ENCODE results near the gene YBEY.

The YBEY gene

DNA sequence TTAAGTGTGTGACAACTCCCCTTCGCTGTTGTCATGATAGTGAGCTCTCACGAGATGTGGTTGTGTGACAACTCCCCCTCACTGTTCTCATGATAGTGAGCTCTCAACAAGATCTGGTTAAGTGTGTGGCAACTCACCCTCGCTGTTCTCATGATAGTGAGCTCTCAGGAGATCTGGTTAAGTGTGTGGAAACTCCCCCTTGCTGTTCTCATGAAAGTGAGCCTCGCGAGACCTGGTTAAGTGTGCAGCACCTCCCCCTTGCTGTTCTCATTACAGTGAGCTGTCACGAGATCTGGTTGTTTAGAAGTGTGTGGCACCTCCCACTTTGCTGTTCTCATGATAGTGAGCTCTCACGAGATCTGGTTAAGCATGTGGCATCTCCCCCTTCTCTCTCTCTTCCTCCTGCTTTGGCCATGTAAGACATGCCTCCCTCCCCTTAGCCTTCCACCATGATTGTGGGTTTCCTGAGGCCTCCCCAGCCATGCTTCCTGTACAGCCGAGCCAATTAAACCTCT is 32.5 kb upstream of the YBEY start:
- TF ChIP-seq ZFX (IDR thresholded peaks at IDR 0.05) = no peak
- H3K27ac ChIP-seq = no peak overlapping the region

DNA sequence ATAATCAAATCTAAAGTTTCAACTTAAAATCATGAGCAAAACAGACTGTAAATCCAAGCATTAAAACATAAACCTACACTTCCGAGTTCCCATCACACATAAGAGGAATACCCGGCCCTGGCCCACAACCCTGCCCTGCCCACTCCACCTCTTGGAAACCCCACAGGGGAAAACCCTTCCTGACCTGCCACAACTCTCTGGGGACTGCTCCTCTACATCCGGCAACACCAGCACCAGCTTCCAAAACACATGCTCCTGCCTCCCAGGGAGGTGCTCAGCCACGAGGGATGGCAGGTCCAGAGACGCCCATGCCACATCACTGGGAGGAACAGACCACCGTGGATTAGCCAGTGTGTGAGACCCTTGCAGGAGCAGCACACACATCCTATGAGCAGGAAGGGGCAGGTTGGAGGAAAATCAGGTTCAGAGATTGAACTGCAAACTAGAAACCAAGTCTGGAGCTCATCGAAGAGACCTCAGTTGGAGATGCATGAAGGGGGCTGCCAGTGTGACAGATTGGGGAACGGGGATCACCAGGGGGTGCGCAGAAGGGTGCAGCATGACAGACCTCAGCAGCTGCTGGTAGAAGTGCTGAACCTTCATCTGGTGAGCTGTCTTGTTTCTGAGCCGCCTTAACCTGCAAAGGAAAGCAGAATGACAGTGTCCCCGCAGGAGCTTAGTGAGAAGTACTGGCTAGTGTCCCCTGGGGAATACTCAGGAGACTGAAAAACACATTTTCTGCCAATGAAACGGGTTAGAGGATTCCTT is 31.8 kb upstream of the YBEY start:
- H3K27ac ChIP-seq = no peak overlapping the region

GRCh38 chr21:46255166-46255565 is 31.0 kb upstream of the YBEY start:
- no peak overlapping the region for H3K27ac ChIP-seq
- TF ChIP-seq ZFX (IDR thresholded peaks at IDR 0.05) (no peak), CTCF (conservative IDR thresholded peaks at IDR 0.05) (no peak)

More for the DNA sequence above, 31.8 kb upstream of the YBEY start:
- TF ChIP-seq CTCF (conservative IDR thresholded peaks at IDR 0.05) (no peak), ZFX (IDR thresholded peaks at IDR 0.05) (no peak)

DNA sequence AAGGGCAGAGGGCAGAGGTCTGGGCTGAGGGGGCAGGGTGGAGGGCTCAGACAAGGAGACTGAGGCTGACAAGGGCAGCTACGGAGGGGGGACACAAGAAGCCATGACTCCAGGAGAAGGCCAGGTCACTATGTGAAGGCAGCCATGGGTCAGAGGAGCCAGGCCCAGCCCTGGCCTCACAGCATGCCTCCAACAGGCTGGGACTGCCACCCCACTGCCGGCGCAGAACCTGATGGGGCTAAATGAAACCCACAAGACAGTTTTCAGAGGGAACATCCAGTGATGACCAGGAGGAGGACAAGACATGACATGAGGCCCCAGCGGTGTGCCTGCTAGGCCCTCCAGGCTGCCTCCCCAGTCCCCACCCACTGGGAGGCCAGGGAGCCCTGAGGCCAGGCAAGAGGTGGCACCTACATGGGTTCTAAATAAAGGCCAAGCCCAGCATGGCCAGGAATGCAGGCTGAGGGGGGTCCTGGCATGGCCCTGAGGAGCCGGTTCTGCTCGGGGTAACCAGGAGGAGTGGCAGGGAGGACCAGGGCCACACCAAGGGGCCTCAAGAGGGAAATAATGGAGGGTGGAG is 30.3 kb upstream of the YBEY start:
- no peak overlapping the region for H3K27ac ChIP-seq

DNA sequence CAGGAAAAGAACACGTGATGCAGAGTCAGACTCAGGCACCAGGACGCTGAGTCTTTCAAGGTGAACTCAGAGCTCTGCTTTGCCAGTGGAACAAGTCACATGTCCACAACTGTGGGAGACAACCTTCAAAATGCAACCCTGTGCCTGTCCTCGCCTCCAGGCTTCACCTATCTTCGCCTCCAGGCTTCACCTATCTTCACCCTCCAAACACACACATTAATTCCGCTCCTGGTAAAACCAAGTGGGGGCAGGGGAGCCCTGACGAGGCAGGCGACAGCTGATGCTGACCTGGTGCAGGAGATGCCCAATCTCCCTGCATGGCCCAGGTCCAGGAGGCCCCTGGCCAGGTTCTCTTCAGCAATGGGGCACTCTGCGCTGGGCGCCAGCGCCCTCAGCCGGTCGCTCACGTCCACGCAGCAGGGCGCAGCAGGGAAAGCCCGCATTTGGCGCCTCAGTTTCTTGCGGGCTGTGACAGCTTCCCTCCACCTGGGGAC is 29.6 kb upstream of the YBEY start:
- H3K27ac ChIP-seq = no peak overlapping the region
- TF ChIP-seq CTCF (conservative IDR thresholded peaks at IDR 0.05) (no peak), ZFX (IDR thresholded peaks at IDR 0.05) (no peak)

More for the DNA sequence above, 30.3 kb upstream of the YBEY start:
- TF ChIP-seq CTCF (conservative IDR thresholded peaks at IDR 0.05) (no peak), ZFX (IDR thresholded peaks at IDR 0.05) (no peak)

GRCh38 chr21:46264046-46264689 is 22.0 kb upstream of the YBEY start:
- TF ChIP-seq CTCF (conservative IDR thresholded peaks at IDR 0.05) (no peak), ZFX (IDR thresholded peaks at IDR 0.05) (no peak)
- no peak overlapping the region for H3K27ac ChIP-seq

DNA sequence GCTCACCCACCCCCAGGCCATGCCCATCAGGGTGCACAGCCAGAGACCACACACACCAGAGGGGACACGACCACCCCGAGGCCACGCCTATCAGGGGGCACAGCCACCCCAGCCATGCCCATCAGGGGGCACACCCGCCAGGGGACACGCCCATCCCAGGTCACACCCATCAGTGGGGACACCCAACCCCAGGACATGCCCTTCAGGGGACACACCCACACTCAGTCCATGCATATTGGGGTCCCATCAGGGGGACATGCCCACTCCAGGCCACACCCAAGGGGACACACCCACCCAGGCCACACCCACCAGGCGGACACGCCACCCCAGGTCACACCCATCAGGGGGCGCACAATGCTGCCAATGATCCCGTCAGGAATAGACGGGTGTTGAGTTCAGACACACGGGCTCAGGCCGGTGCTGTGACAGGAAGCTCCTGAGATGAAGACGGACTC is 21.4 kb upstream of the YBEY start:
- H3K27ac ChIP-seq = no peak overlapping the region
- TF ChIP-seq ZFX (IDR thresholded peaks at IDR 0.05) (no peak), CTCF (conservative IDR thresholded peaks at IDR 0.05) (no peak)

All from C4-2B (cell line).